Right renal pelvis (tissue), 4 donors: ENCODE results near the gene ADCY2. TPM values are rescaled to one million over a fixed set of nuclear protein-coding genes. Genes with fewer than 3 reads are reported as not detected.

Experiments
- DNase-seq, 4 donors: peaks; one replicate each; pipeline ENCODE4 v3.0.0-alpha.2; 2013; ENCODE audit warnings: low read depth in 4 of 4, low spot score in 3 of 4, missing footprints in 1 of 4
- polyA plus RNA-seq, 4 donors: library from polyadenylated mRNA; unstranded; fragments of 120-200 nt; gene quantifications; one replicate each; pipeline ENCODE4 v1.2.1, GENCODE V29; 2013; ENCODE audit not compliant: insufficient read length in 4 of 4

ADCY2 gene
- polyA plus RNA-seq, 4 donors: 4.3 to 6.7 (median 5.7) TPM

- DNase-seq: no peak
Observed at GRCh38 chr5:7578071-7578470, 182.1 kb downstream of the ADCY2 start.

GRCh38 chr5:7584749-7585148 is 188.8 kb downstream of the ADCY2 start:
- DNase-seq: no peak

GRCh38 chr5:7585807-7586206 is 189.9 kb downstream of the ADCY2 start:
- no peak for DNase-seq

- DNase-seq: no peak
Observed at GRCh38 chr5:7586480-7586879, 190.5 kb downstream of the ADCY2 start.

- no peak for DNase-seq
Observed at GRCh38 chr5:7589800-7590199, 193.9 kb downstream of the ADCY2 start.

- DNase-seq: no peak
Observed at GRCh38 chr5:7592910-7593309, 197.0 kb downstream of the ADCY2 start.

GRCh38 chr5:7597059-7597642 is 201.2 kb downstream of the ADCY2 start:
- DNase-seq: no peak

GRCh38 chr5:7606840-7607465 is 211.0 kb downstream of the ADCY2 start:
- DNase-seq: no peak

- no peak for DNase-seq
Observed at GRCh38 chr5:7608772-7609171, 212.8 kb downstream of the ADCY2 start.

- DNase-seq: no peak
Observed at GRCh38 chr5:7609726-7610125, 213.8 kb downstream of the ADCY2 start.

- no peak for DNase-seq
Observed at GRCh38 chr5:7610531-7611177, 214.7 kb downstream of the ADCY2 start.

GRCh38 chr5:7611518-7611917 is 215.6 kb downstream of the ADCY2 start:
- no peak for DNase-seq

- DNase-seq: no peak
Observed at GRCh38 chr5:7615566-7616061, 219.7 kb downstream of the ADCY2 start.

GRCh38 chr5:7616897-7617296 is 221.0 kb downstream of the ADCY2 start:
- DNase-seq: no peak

- DNase-seq: no peak
Observed at GRCh38 chr5:7622498-7622897, 226.6 kb downstream of the ADCY2 start.

GRCh38 chr5:7625740-7626139 is 229.8 kb downstream of the ADCY2 start:
- no peak for DNase-seq

GRCh38 chr5:7628248-7628647 is 232.3 kb downstream of the ADCY2 start:
- DNase-seq: no peak

- DNase-seq: no peak
Observed at GRCh38 chr5:7628820-7629219, 232.9 kb downstream of the ADCY2 start.

GRCh38 chr5:7629561-7629960 is 233.6 kb downstream of the ADCY2 start:
- no peak for DNase-seq

- no peak for DNase-seq
Observed at GRCh38 chr5:7634837-7635236, 238.9 kb downstream of the ADCY2 start.

GRCh38 chr5:7638456-7638855 is 242.5 kb downstream of the ADCY2 start:
- DNase-seq: no peak

GRCh38 chr5:7642029-7642428 is 246.1 kb downstream of the ADCY2 start:
- DNase-seq: no peak
